ENCODE measurements around the gene OR10A7. TPM values are rescaled to one million over a fixed set of nuclear protein-coding genes. Genes with fewer than 3 reads are reported as not detected.

The OR10A7 gene, protein sequence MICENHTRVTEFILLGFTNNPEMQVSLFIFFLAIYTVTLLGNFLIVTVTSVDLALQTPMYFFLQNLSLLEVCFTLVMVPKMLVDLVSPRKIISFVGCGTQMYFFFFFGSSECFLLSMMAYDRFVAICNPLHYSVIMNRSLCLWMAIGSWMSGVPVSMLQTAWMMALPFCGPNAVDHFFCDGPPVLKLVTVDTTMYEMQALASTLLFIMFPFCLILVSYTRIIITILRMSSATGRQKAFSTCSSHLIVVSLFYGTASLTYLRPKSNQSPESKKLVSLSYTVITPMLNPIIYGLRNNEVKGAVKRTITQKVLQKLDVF
- total RNA-seq = not detected in 2 replicates

DNA sequence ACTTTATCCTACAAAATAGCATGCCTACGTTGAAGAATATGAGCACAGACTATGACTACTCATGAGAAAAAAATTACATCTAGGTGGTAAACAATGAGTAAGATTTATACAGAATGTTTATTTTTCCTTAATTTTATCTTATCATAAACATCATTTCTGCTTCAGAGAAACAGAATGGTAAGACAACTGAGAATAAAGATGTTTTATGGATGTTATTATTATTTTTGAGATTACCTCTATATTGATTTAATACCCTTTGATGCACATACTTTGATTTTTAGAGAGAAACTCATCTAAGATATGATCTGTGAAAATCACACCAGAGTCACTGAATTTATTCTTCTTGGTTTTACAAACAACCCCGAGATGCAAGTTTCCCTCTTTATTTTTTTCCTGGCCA is at the start of gene OR10A7:
Gene OR10A7, plus strand, starts transcription at position 301 of the 400 bp plus-strand sequence. Its CDS starts 0 bp downstream, at position 301.

DNA sequence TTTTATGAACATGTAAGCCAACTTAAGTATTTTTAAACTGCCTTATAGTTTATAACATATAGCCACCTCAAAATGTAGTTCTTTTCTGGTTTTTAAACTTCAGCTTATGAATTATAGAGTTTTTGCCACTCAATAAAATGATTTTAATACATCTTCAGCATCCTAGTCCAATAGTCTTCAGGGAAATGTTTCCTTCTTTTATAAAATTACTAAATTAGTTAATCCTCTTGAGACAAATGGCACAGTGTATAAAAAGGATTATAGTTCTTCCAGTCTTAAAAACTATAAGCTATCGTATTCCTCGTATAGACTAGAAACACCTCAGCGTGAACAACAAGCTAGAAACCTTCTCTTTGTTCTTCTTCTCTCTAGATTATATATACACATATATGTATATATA is 23.5 kb downstream of the OR10A7 start, which contains the start of gene OR6C74:
Gene OR6C74, plus strand, starts transcription at position 301 of the 400 bp plus-strand sequence. CDS start 2,679 bp downstream, outside the sequence.

Other genes with a start within 250 kb of the OR10A7 start
- gene TESPA1, start 236.3 kb upstream of the OR10A7 start, total RNA-seq = not detected in 2 replicates
- not detected in 2 replicates for gene NEUROD4, start 201.1 kb upstream of the OR10A7 start, total RNA-seq
- not detected in 2 replicates for gene OR9K2, start 94.6 kb upstream of the OR10A7 start, total RNA-seq
- gene OR6C74, start 23.6 kb downstream of the OR10A7 start, total RNA-seq = not detected in 2 replicates
- gene OR6C6, start 75.5 kb downstream of the OR10A7 start, total RNA-seq = not detected in 2 replicates
- gene OR6C1, start 93.3 kb downstream of the OR10A7 start, total RNA-seq = not detected in 2 replicates
- gene OR6C3, start 109.7 kb downstream of the OR10A7 start, total RNA-seq = not detected in 2 replicates
- not detected in 2 replicates for gene OR6C75, start 141.9 kb downstream of the OR10A7 start, total RNA-seq
- not detected in 2 replicates for gene OR6C65, start 179.5 kb downstream of the OR10A7 start, total RNA-seq
- not detected in 2 replicates for gene OR6C76, start 205.2 kb downstream of the OR10A7 start, total RNA-seq
- not detected in 2 replicates for gene OR6C2, start 223.1 kb downstream of the OR10A7 start, total RNA-seq
- not detected in 2 replicates for gene OR6C70, start 249.1 kb downstream of the OR10A7 start, total RNA-seq

Data from nasal cavity respiratory epithelium epithelial cell of viscerocranial mucosa (primary cell).